ENCODE results near the gene NPSR1.
"Not testable (repeated sequence)": the region's sequence is repeated elsewhere in the genome, so short reads cannot be mapped to it uniquely, and the experiment has no call there.

- not testable (repeated sequence) for TF ChIP-seq PPARA (CRISPR knock-in tag; IDR thresholded peaks at IDR 0.05; ENCODE audit: borderline replicate concordance); GLIS3 (CRISPR knock-in tag; IDR thresholded peaks at IDR 0.05); RARB (CRISPR knock-in tag; IDR thresholded peaks at IDR 0.05); ZC3H10 (CRISPR knock-in tag; IDR thresholded peaks at IDR 0.05); PATZ1 (CRISPR knock-in tag; IDR thresholded peaks at IDR 0.05; ENCODE audit: borderline replicate concordance); ZFP3 (CRISPR knock-in tag; IDR thresholded peaks at IDR 0.05); BACH2 (CRISPR knock-in tag; IDR thresholded peaks at IDR 0.05; ENCODE audit: borderline replicate concordance); ISL1 (CRISPR knock-in tag; IDR thresholded peaks at IDR 0.05); ARNTL (CRISPR knock-in tag; IDR thresholded peaks at IDR 0.05; ENCODE audit: borderline replicate concordance, low read depth); CSRNP3 (CRISPR knock-in tag; IDR thresholded peaks at IDR 0.05); ESRRG (CRISPR knock-in tag; IDR thresholded peaks at IDR 0.05)
These were observed 221.1 kb downstream of the NPSR1 start for GRCh38 chr7:34878944-34879735.

All from SK-N-SH treated with all-trans-retinoic acid at 6 μM for 48 hours (cell line).